Epidermal melanocyte (primary cell): Measurements from ENCODE around the gene WDR86.
A peak's percentile ranks its signal among the peaks of the same experiment; 100 is the strongest.

Experiments
- DNase-seq: peaks from one replicate; pipeline ENCODE4 v3.0.0; 2011; ENCODE audit warnings: low spot score; ENCODE audit not compliant: insufficient read length

The WDR86 gene

DNA sequence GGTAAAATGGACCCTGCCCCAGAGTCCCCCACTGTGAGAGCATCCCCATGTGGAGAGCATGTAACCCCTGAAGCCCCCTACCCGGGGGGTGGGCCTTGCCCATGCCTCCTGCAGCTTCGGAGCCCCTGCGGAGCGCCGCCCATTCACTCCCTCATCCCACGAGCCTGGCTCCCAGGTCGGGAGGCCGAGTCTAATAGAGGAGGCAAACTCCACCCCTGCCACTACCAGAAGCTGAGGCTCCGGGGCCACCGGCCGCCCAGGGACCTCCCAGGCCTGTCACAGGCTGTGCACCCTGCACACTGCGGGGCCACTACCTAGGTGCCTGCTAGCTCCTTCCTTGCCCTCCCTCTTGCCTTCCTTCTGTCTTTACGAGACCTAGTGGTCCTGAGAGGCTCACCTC lies 17.4 kb downstream of the WDR86 start:
- DNase-seq: no peak

GRCh38 chr7:151392002-151392401 lies 17.8 kb downstream of the WDR86 start:
- no peak for DNase-seq

GRCh38 chr7:151391358-151391730 lies 18.5 kb downstream of the WDR86 start:
- no peak for DNase-seq

DNA sequence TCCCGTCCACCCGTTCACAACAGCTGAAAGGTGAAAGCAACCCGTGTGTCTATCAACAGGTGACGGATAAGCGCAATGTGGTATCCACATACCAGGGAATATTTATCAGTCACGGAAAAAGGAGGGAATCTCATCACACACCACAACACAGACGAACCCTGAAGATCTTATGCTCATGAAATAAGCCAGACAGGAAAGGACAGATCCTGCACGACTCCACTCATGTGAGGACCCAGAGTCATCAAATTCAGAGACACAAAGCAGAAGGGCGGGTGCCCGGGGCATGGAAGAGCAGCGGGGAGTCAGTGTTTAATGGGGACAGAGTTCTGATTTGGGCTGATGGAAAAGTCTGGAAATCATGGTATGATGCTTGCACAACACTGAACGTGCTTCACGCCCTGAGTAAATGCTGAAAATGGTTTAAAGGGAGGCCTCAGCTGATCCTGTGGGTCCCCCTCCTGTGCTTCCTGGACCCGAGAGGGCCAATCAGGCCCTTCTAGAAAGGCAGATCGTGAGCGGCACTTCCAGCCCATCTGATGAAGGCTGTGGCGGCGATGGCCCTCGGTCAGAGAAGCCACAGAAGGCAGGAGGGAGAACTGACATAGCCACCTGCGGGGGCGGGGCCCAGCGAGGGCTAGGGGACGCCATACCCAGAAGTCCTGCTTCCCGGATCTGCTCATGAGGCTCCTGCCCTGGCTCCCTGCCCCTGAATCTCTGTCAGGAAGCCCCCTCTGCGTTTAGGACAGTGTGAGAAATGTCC lies 19.1 kb downstream of the WDR86 start:
- no peak for DNase-seq

- DNase-seq: no peak
Observed at GRCh38 chr7:151389768-151390597, 19.9 kb downstream of the WDR86 start.

DNA sequence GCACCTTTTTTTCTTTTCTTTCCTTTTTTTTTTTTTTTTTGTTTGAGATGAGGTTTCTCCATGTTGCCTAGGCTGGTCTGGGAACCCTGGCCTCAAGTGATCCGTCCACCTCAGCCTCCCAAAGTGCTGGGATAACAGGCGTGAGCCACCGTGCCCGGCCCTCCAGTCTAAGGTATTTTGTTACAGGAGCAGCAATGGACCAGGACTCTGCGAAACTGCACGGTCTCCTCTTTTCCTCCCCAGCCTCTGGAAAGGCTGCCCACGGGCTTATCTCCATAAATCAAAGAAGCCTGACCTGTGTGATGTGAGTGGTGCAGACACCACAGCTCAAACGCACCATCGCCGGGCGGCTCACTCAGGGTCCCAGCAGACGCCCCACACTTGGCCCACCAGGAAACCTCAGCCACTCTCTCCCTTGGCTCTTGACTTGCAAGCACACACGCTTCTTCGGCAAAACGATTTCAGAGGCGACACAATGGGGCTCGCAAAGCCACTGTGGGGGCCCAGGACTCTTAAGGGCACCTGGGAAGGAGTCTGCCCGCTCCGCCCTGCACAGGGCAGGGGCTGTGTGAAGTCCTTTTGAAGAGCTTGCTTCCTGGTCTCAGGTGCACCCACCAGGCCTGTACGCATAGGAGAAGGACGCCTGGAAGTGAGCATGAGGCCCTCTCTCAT lies 20.6 kb downstream of the WDR86 start:
- DNase-seq: no peak

GRCh38 chr7:151388430-151388829 lies 21.4 kb downstream of the WDR86 start:
- DNase-seq: no peak

DNA sequence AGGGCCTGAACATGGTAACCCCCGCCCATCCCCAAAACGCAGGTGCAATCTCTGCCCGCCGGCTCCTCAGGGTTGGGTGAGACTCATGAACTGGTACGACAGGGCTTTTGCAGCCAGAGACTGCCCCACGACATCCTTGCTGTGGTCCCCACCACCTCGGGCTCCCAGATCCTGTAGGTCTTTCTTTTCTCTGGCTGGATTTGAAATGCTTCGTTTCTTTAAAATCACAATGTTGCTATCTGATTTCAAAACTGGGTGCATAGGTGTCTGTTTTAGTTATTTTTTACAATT lies 21.9 kb downstream of the WDR86 start:
- DNase-seq: no peak

DNA sequence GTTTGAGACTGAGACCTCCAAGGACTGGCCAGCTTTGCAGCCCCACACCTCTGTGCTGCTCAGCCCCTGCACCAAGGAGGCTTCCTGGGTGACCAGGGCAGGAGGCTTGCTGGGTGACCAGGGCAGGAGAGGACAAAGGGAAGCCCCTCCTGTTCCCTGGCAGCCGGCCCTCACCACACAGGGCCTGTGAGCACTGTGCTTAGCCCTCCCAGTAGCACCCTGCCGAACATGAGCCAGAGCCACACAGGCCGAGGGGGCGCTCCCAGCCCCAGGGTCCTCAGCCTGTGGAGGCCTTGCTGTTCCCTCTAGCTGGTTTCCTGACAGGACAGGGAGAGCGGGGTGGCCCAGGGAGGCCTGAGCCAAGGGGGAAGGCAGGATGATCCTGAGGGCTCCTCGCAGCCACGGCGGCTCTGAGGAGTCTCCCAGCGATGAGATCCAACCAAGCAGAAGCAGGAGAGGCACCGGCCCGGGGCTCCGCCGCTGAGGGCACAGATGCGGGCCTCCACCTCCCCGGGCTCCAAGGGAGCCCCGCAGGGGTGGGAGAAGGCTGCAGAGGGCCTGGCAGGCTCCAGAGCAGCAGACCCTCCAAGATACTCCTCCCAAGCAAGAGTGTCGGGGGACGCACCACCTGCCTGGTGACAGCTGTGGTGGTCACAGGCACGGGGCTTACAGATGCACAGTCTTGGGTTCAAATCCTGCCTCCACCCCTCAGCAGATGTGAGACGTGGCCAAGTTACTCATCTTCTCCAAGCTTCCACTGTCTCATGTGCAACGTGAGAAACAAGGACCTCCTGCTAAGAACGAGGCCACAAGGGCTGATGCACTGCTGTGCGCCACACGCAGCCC lies 22.5 kb downstream of the WDR86 start:
- DNase-seq: no peak

- no peak for DNase-seq
Observed at GRCh38 chr7:151386301-151387160, 23.3 kb downstream of the WDR86 start.

- DNase-seq: no peak
Observed at GRCh38 chr7:151385626-151386300, 24.1 kb downstream of the WDR86 start.

DNA sequence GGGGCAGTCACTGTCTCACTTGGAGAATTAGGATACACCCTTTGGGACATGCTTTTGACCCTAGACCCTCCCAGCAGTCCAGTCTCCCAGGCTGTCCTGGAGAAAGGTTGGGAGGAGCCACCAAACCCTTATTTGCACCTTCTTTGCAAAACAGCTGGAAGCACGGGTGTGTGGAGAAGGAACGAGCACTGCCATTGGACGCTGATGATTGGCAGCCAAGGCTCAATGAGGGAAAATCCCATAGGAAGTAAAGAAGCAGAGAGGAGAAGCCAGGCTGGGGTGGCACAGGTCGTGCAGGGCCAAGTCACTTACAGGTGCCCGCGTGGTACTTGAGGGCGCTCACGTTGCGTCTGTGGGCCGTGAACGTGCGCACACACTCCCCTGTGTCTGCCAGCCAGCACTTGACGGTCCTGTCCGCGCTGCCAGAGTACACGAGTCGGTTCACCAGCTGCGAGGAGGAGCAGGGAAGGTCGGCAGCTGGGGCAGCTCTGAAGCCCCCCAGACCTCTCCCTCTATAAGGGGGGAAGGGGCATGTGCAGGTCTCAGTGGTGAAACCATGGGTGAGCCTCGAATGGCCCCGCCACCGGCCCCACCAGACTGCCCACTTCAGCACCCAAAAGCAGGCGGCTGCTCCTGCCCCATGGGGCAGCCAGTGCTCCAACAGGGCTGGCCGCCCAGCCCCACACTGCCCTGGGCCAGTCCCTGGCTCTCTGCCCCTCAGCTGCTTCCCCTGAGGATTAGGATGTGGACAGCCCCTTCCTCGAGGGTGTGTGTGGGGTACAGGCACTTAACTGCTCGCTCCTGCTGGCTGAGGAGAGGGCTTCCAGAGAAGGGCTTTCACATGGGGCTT lies 24.8 kb downstream of the WDR86 start:
- no peak for DNase-seq

DNA sequence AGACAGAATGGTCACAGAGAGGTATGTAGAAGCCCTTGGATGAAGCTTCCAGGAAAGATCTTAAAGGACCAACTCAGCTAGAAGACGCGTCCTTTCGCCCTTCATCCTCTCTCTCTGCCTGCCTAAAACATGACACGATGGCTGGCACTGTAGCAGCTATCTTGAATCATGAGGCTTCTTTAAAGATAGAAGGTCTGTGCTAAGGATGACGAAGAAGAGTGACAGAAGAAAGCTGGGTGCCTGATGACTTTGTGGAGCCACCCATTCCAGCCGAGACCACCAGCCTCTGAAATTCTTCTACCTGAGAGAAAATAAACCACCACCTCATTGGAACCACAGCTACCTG lies 25.5 kb downstream of the WDR86 start:
- no peak for DNase-seq

DNA sequence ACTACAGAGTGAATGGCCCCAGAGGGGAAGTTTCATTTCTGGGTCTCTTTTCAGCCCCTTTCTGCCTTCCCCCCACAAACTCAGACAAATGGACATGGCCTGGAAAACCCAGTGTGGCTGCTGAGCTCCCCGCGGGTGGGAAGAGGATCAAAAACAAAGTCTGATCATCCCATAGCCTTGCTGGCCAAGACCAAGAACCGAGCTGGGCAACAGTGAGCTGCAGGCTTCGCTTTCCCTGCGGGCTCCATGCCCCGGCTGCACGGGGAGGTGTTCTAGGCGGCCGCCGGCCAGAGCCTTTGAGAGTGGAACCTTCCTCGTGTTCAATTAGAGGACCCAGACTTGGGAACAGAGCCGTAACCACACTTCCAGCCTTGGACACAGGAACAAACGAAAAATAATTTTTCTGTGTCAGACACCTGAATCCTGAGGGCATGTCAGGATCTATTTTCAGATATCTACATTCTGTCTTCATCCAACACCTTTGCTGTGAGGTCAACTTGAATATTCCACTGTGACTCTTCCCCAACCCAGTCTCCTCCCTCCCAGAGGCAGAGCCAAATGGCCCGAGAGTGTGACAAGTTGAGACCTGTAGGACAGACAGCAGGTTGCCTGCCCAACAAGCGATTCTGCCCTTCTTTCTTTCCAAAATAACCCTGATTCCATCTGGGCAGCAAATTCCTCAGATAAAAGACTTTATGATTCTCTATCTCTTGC lies 26.0 kb downstream of the WDR86 start:
- no peak for DNase-seq

- peak; percentile 17 for DNase-seq
Observed at GRCh38 chr7:151382079-151382885, 27.6 kb downstream of the WDR86 start.

- DNase-seq: peak; percentile 16
Observed at GRCh38 chr7:151381348-151382078, 28.3 kb downstream of the WDR86 start.

- no peak for DNase-seq
Observed at GRCh38 chr7:151381098-151381347, 28.8 kb downstream of the WDR86 start.
